Neuronal stem cell (in vitro differentiated cells): ENCODE data around the gene LYRM4.

Experiments used
- DNase-seq: peaks from one replicate; pipeline ENCODE4 v3.0.0-alpha.2; 2013; ENCODE audit warnings: low spot score
- H2AFZ ChIP-seq: one replicate; pipeline ENCODE4 v1.6.1; 2013; ENCODE audit warnings: mild to moderate bottlenecking, low read length, inconsistent platforms
- H2AK5ac ChIP-seq: 2 replicates; pipeline ENCODE4 v1.6.1; 2013; ENCODE audit warnings: low read depth, mild to moderate bottlenecking, inconsistent platforms, low read length, moderate library complexity, mixed read lengths
- H2BK120ac ChIP-seq: 2 replicates; pipeline ENCODE4 v1.6.1; 2013; ENCODE audit warnings: low read depth, mild to moderate bottlenecking, inconsistent platforms, low read length, moderate library complexity, mixed read lengths
- H2BK12ac ChIP-seq: one replicate; pipeline ENCODE4 v1.6.1; 2013; ENCODE audit warnings: low read length, inconsistent platforms
- H2BK15ac ChIP-seq: 2 replicates; pipeline ENCODE4 v1.6.1; 2013; ENCODE audit warnings: mild to moderate bottlenecking, low read length, inconsistent platforms, mixed read lengths
- H2BK5ac ChIP-seq: one replicate; pipeline ENCODE4 v1.6.1; 2013; ENCODE audit warnings: inconsistent platforms, mild to moderate bottlenecking, low read length, moderate library complexity
- H3K14ac ChIP-seq: one replicate; pipeline ENCODE4 v1.6.1; 2013; ENCODE audit warnings: low read length, inconsistent platforms
- H3K18ac ChIP-seq: 2 replicates; pipeline ENCODE4 v1.6.1; 2013; ENCODE audit warnings: low read length, inconsistent platforms
- H3K23ac ChIP-seq: 2 replicates; pipeline ENCODE4 v1.6.1; 2013; ENCODE audit warnings: low read depth, mild to moderate bottlenecking, mixed read lengths, low read length, inconsistent platforms; ENCODE audit not compliant: poor library complexity
- H3K27ac ChIP-seq: replicated peaks from 3 replicates; pipeline ENCODE4 v1.5.1; 2013; ENCODE audit warnings: low read length, inconsistent platforms
- H3K27me3 ChIP-seq, 3 experiments: 2 replicates each; pipeline ENCODE4 v1.6.1; 2013; ENCODE audit warnings: low read length in 3 of 3, mild to moderate bottlenecking in 2 of 3, inconsistent platforms in 1 of 3, low read depth in 1 of 3, mixed read lengths in 1 of 3, moderate library complexity in 1 of 3; ENCODE audit not compliant: control insufficient read depth in 3 of 3, insufficient read depth in 3 of 3
- H3K36me3 ChIP-seq, 2 donors: replicated peaks in 1 of 2; 2 replicates each; pipeline ENCODE4 v1.6.1; 2013; ENCODE audit warnings: low read length in 2 of 2; ENCODE audit not compliant: control insufficient read depth in 2 of 2, insufficient read depth in 2 of 2
- H3K4ac ChIP-seq: 2 replicates; pipeline ENCODE4 v1.6.1; 2013; ENCODE audit warnings: inconsistent platforms, mild to moderate bottlenecking, low read length, moderate library complexity
- H3K4me1 ChIP-seq, 2 donors: 1 replicate in 1 of 2; 2 replicates in 1 of 2; pipeline ENCODE4 v1.6.1; 2013; ENCODE audit warnings: low read length in 2 of 2, low read depth in 1 of 2; ENCODE audit not compliant: control insufficient read depth in 2 of 2, insufficient read depth in 1 of 2
- H3K4me2 ChIP-seq: one replicate; pipeline ENCODE4 v1.6.1; 2013; ENCODE audit warnings: mild to moderate bottlenecking, low read length, inconsistent platforms; ENCODE audit not compliant: insufficient read depth, poor library complexity, severe bottlenecking
- H3K4me3 ChIP-seq, 2 donors: 2 replicates each; pipeline ENCODE4 v1.5.1; 2013; ENCODE audit warnings: low read length in 2 of 2, mild to moderate bottlenecking in 2 of 2, inconsistent platforms in 1 of 2, moderate library complexity in 1 of 2
- H3K79me1 ChIP-seq: one replicate; pipeline ENCODE4 v1.6.1; 2013; ENCODE audit warnings: low read depth, mild to moderate bottlenecking, inconsistent platforms, low read length, moderate library complexity
- H3K9ac ChIP-seq: one replicate; pipeline ENCODE4 v1.6.1; 2013; ENCODE audit warnings: mild to moderate bottlenecking, low read depth, low read length, inconsistent platforms; ENCODE audit not compliant: poor library complexity
- H3K9me3 ChIP-seq, 2 donors: replicated peaks in 1 of 2; 2 replicates each; pipeline versions ENCODE3 to v1.6.1; 2013; ENCODE audit warnings: low read length in 2 of 2, mild to moderate bottlenecking in 2 of 2, inconsistent platforms in 1 of 2, low read depth in 1 of 2, mixed read lengths in 1 of 2, moderate library complexity in 1 of 2; ENCODE audit not compliant: control insufficient read depth in 2 of 2, insufficient read depth in 1 of 2
- H4K8ac ChIP-seq: one replicate; pipeline ENCODE4 v1.6.1; 2013; ENCODE audit warnings: low read depth, mild to moderate bottlenecking, inconsistent platforms, low read length, moderate library complexity
- H4K91ac ChIP-seq: one replicate; pipeline ENCODE4 v1.6.1; 2013; ENCODE audit warnings: low read length, low read depth, mild to moderate bottlenecking, inconsistent platforms; ENCODE audit not compliant: poor library complexity
- WGBS, 2 donors: extraction: QIAGEN DNeasy Blood & Tissue Kit; methylation state at CpG; one replicate each; pipeline ENCODE4 v1.1.7; 2013; ENCODE audit warnings: missing lambda C conversion rate in 2 of 2, mixed read lengths in 1 of 2; ENCODE audit not compliant: insufficient read length in 2 of 2, insufficient replicate concordance in 1 of 2; ENCODE audit errors: extremely low coverage in 2 of 2; 5-methylcytosine and 5-hydroxymethylcytosine counted together

Gene LYRM4

DNA sequence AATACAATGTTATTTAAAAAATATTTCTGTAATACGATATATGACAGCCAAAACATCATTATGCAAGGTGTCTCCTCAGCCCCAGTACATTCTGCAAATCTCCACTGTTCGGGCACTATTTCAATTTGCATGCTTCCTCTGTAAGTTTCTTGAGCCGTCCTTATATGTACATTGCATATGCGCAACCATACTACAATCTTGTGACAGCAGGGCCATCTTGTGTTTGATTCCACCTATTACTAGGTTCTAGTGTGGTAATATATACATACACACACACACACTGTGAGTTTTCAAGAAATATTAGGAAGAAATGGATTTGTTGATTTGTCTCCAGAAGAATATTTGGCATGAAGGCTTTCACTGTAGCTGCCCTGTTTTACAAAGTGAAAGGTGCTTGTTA is 9.8 kb downstream of the LYRM4 start:
- no peak overlapping the region for H3K4ac ChIP-seq
- H3K18ac ChIP-seq, result no peak overlapping the region
- no peak overlapping the region for H3K9ac ChIP-seq
- H3K23ac ChIP-seq, result no peak overlapping the region
- WGBS, 2 donors, result no CpG with 5 or more reads among the region's 4 CpGs
- no peak overlapping the region for H3K14ac ChIP-seq
- H3K36me3 ChIP-seq, result peaks cover 9 to 46% of the 10 kb centered on the region in 2 donors
- no peak overlapping the region for H3K27ac ChIP-seq
- H4K91ac ChIP-seq, result no peak overlapping the region
- H2BK5ac ChIP-seq, result no peak overlapping the region
- H3K4me1 ChIP-seq, result no peaks in the 10 kb centered on the region
- H4K8ac ChIP-seq, result no peak overlapping the region
- no peak overlapping the region for H3K4me2 ChIP-seq
- no peak overlapping the region for H2BK12ac ChIP-seq
- no peak overlapping the region for H2AK5ac ChIP-seq
- no peak overlapping the region for H2BK15ac ChIP-seq
- H2AFZ ChIP-seq, result no peak overlapping the region
- no peaks in the 10 kb centered on the region for H3K27me3 ChIP-seq
- peaks cover 1 to 6% of the 10 kb centered on the region in 2 donors for H3K9me3 ChIP-seq
- H2BK120ac ChIP-seq, result no peak overlapping the region
- no peak for DNase-seq
- H3K4me3 ChIP-seq, result no peak overlapping the region
- peaks cover 3% of the 10 kb centered on the region for H3K79me1 ChIP-seq

DNA sequence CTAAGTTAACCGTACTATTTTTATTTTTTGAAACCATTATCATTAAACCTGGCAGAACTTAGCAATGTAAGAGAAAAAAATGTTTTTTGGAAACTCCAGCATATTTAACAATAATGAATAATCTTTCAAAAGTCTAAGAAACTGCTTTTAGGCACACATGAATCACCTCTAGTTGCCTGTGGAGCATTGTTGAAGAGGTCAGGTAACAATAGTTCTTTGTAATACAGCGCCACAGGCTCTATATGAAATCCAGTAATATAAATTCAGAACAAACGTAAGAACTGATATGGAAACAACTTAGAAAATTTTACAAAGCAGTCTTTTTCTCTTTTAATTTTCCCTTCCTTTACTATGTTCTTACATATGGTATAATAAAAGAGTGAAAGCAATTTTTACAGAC is 10.3 kb downstream of the LYRM4 start:
- Histone ChIP-seq H2AFZ (no peak overlapping the region), H3K18ac (no peak overlapping the region), H3K9ac (no peak overlapping the region), H3K36me3 (peaks cover 11 to 42% of the 10 kb centered on the region in 2 donors), H3K9me3 (peaks cover 1 to 6% of the 10 kb centered on the region in 2 donors), H3K4me2 (no peak overlapping the region), H3K27ac (no peak overlapping the region), H2BK120ac (no peak overlapping the region), H3K4ac (no peak overlapping the region), H3K23ac (no peak overlapping the region), H4K8ac (no peak overlapping the region), H3K14ac (no peak overlapping the region), H2AK5ac (no peak overlapping the region), H3K27me3 (no peaks in the 10 kb centered on the region), H2BK15ac (no peak overlapping the region), H3K79me1 (peaks cover 3% of the 10 kb centered on the region), H3K4me1 (no peaks in the 10 kb centered on the region), H2BK12ac (no peak overlapping the region), H2BK5ac (no peak overlapping the region), H3K4me3 (no peak overlapping the region), H4K91ac (no peak overlapping the region)
- 100% methylated on average over 1 of the region's 3 CpGs; no CpG with 5 or more reads in 1 of the 2 donors for WGBS, 2 donors
- no peak for DNase-seq

DNA sequence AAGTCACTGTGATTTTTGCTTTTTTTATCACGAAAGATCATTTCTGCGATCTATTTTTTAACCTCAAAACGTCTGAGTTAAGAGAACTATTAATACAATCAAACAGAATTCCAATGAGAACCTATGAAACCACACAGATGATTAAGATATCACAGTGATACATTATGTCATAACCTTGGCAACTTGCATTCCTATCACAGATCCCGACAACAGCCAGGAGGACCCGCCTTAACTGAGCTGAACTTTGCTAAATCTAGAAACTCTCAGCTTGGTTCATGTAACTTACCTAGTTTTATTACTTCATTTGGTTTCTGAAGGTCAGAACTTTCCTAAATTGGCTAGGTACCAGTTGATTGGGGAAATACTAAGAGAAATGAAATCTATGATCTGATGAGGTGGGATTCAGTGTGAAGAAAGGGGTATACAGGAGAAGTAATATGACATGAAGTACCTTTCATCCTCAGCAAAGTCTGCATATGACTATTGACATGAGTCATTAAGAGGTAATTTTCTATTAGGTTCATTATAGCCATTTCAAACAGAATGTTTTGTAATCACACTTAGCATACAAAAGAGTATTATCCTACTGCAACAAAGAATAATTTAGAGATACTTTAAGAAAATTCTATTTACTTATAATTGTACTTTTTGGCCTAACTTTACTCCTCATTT is 11.2 kb downstream of the LYRM4 start:
- no peak overlapping the region for H4K8ac ChIP-seq
- H3K27ac ChIP-seq, result no peak overlapping the region
- no peak overlapping the region for H3K4me3 ChIP-seq
- no peak overlapping the region for H3K9ac ChIP-seq
- no peak overlapping the region for H4K91ac ChIP-seq
- no CpG with 5 or more reads among the region's 5 CpGs for WGBS, 2 donors
- no peak overlapping the region for H2AFZ ChIP-seq
- no peak overlapping the region for H3K14ac ChIP-seq
- peaks cover 12 to 42% of the 10 kb centered on the region in 2 donors for H3K36me3 ChIP-seq
- no peak overlapping the region for H3K23ac ChIP-seq
- H2BK120ac ChIP-seq, result no peak overlapping the region
- no peak overlapping the region for H3K18ac ChIP-seq
- no peak overlapping the region for H2AK5ac ChIP-seq
- H2BK15ac ChIP-seq, result no peak overlapping the region
- peaks cover 4% of the 10 kb centered on the region for H3K79me1 ChIP-seq
- H3K9me3 ChIP-seq, result peaks cover 1 to 6% of the 10 kb centered on the region in 2 donors
- H3K4me2 ChIP-seq, result no peak overlapping the region
- no peak overlapping the region for H2BK12ac ChIP-seq
- H3K27me3 ChIP-seq, result no peaks in the 10 kb centered on the region
- no peak overlapping the region for H2BK5ac ChIP-seq
- no peak overlapping the region for H3K4ac ChIP-seq
- peaks cover 0 to under 1% of the 10 kb centered on the region in 2 donors for H3K4me1 ChIP-seq
- no peak for DNase-seq

DNA sequence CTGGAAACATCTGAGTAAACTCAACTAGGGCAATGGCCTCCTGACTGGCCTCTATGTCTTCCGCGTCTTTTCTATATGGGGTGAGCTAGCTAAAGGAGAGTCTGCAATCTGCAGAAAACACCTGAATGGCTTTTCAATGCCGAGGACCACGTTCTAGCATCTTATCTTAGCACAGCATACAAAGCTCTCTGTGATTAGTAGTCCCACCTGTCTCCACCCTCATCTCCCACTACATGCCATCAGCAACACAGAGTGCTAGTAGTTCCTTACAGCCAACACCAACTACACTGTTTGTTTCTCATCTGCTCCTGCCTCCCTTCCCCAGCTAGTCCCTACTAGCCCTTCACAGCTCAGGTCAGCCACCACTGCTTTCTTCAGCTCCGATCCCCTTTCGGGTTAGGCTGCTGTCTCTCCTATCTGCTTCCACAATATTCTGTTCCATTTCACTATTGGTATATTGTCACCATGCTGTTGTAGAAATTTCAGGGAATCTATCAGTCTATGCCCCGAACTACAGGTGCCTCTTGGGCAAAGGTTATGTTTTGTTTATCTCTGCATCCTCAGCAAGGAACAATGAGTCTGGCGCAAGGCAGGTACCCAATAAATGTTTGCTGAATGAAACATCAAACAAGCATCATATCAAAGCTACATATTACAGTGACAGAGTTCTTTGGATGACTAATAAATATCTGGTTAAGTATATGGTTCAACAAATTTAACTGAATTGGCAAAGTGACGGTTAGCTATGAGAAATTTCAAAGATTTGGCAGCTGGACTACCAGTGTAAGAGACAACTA is 12.2 kb downstream of the LYRM4 start:
- Histone ChIP-seq H3K4ac (no peak overlapping the region), H4K91ac (no peak overlapping the region), H3K4me1 (peaks cover 0 to 2% of the 10 kb centered on the region in 2 donors), H3K4me2 (no peak overlapping the region), H3K23ac (no peak overlapping the region), H2AFZ (no peak overlapping the region), H3K9ac (no peak overlapping the region), H3K27ac (no peak overlapping the region), H3K79me1 (peaks cover 5% of the 10 kb centered on the region), H4K8ac (no peak overlapping the region), H2AK5ac (no peak overlapping the region), H2BK12ac (no peak overlapping the region), H3K14ac (no peak overlapping the region), H3K36me3 (peaks cover 10 to 38% of the 10 kb centered on the region in 2 donors), H3K27me3 (no peaks in the 10 kb centered on the region), H2BK5ac (no peak overlapping the region), H3K4me3 (no peak overlapping the region), H2BK15ac (no peak overlapping the region), H2BK120ac (no peak overlapping the region), H3K9me3 (peaks cover 1 to 6% of the 10 kb centered on the region in 2 donors), H3K18ac (no peak overlapping the region)
- DNase-seq, result no peak
- no CpG with 5 or more reads among the region's 9 CpGs for WGBS, 2 donors
